DLD1 (cell line): ENCODE measurements around the gene TADA2B.

Source experiments
- in situ Hi-C: cut with HindIII; loops from 2 replicates; pipeline ENCODE4 v1.10.0; 2017; ENCODE audit warnings: low sequenced_read_pairs

TADA2B gene

DNA sequence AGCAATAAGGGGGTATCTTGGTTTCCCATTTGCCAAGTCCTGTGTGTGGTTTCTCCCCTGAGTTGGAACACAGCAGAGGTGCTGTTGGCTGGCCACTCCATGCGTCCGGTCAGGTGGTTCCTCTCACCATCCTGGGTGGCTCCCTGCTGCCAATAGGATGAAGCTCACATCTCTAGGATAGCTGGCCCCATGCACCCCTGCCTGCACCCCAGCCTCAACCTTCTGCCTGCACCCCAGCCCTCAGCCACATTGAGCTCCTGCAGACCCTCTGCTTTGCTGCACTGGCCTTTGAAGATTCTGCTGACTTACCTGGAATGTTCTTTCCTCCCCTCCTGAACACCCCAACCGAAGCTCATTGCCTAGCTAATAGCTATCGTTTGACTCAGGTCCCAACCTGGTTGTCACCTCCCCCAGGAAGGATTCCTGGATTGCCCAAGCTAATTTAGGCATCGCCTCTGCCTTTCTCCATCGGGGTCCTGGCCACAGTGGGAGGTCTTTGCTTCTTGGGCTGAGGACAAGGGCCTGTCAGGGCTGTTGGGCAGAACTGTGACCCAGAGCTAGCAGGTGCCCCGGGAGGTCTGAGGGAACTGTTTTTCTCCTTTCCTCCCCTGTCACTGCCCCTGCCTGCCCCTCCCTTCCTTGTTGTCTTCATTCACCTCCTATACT, 61.3 kb downstream of the TADA2B start:
- in situ Hi-C loops, result no loop called here

GRCh38 chr4:7105276-7105675, 62.1 kb downstream of the TADA2B start:
- in situ Hi-C loops, result no loop called here

GRCh38 chr4:7107166-7107905, 64.2 kb downstream of the TADA2B start:
- in situ Hi-C loops, result no loop called here
